Measurements from ENCODE around the gene ROR2. TPM values are rescaled to one million over a fixed set of nuclear protein-coding genes. Genes with fewer than 3 reads are reported as not detected.

The ROR2 gene
- total and polyA plus RNA-seq, 2 of the 13 experiments (the other 11 are each of a cell fraction or from before 2014, with no cell fraction given): not detected

DNA sequence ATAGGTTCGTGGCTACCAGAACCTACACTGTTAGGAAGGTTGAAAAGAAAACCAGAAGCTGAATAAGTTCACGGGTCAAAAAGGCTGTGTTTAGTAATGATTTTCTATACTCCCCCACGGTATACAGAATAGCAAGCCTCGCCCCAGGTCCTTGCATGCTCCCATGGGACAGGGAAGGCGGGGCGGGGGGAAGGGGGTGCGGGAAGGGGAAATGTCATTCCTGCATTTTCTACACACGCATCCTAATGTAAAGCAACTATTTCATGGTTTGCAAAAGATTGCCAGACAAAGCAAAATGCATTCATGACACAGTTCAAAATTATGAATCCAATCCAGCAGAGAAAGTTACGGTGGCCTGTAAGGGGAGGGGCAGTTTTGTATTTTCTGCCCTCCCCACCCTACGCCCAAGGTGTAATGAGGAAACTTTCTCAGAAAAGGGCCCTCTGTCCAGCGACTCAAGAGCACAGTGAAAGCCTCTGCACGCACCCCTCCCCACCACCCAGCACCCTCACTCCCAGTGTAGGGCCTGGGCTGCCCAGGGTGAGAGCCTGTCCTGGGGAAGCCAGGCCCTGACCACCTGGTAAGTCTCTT is 105.2 kb downstream of the ROR2 start:
- CTCF ChIA-PET (ENCODE audit: low intra/inter-chr PET ratio, low total read pairs): no interaction called here
- no peak for DNase-seq (ENCODE audit: low spot score)
- Histone ChIP-seq H3K9ac (ENCODE audit: insufficient read depth, low read depth, low read length) (no peak overlapping the region), H3K4me2 (ENCODE audit: low read depth, low read length) (no peak overlapping the region), H2AFZ (ENCODE audit: low read length) (no peak overlapping the region), H3K79me2 (ENCODE audit: insufficient read depth, low read length) (no peaks in the 10 kb centered on the region), H3K36me3 (replicated peaks in 1 of 2; ENCODE audit: control insufficient read depth in 1 of 2, insufficient read depth in 2 of 2, low read length in 2 of 2) (no peaks in the 10 kb centered on the region), H3K4me1 (ENCODE audit: insufficient read depth, low read length) (no peaks in the 10 kb centered on the region), H3K4me3 (replicated peaks in 1 of 3; ENCODE audit: insufficient read depth in 1 of 3, low read depth in 2 of 3, low read length in 3 of 3) (no peak overlapping the region), H3K27me3 (ENCODE audit: control insufficient read depth in 1 of 2, insufficient read depth in 2 of 2, low read length in 2 of 2) (peaks cover 2 to 60% of the 10 kb centered on the region in 2 experiments; a peak in 2 of 5 replicates), H4K20me1 (ENCODE audit: insufficient read depth, low read length) (no peaks in the 10 kb centered on the region), H3K27ac (ENCODE audit: extremely low read length, insufficient read depth, low read length) (no peak overlapping the region), H3K9me3 (ENCODE audit: low read length) (no peaks in the 10 kb centered on the region)
- in situ Hi-C loops (cut with HindIII; ENCODE audit: extremely low pct_ligation_motif_present, low pct_unique_long_range_greater_than_20kb): no loop called here
- FAIRE-seq: no peak
- TF ChIP-seq REXO4 (CRISPR knock-in tag; IDR thresholded peaks at IDR 0.05; ENCODE audit: borderline replicate concordance) (no peak), ZNF782 (CRISPR knock-in tag; IDR thresholded peaks at IDR 0.05; ENCODE audit: borderline replicate concordance) (no peak), ZSCAN22 (CRISPR knock-in tag; IDR thresholded peaks at IDR 0.05) (no peak), RARA (CRISPR knock-in tag; IDR thresholded peaks at IDR 0.05) (no peak), MEIS1 (CRISPR knock-in tag; IDR thresholded peaks at IDR 0.05; ENCODE audit: borderline replicate concordance) (no peak), ZC3H13 (CRISPR knock-in tag; IDR thresholded peaks at IDR 0.05) (no peak)
- TF ChIP-seq, protein P1, sequence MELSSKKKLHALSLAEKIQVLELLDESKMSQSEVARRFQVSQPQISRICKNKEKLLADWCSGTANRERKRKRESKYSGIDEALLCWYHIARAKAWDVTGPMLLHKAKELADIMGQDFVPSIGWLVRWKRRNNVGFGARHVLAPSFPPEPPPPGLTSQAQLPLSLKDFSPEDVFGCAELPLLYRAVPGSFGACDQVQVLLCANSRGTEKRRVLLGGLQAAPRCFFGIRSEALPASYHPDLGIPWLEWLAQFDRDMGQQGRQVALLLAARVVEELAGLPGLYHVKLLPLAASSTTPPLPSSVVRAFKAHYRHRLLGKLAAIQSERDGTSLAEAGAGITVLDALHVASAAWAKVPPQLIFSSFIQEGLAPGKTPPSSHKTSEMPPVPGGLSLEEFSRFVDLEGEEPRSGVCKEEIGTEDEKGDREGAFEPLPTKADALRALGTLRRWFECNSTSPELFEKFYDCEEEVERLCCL (CRISPR knock-in tag; IDR thresholded peaks at IDR 0.05; ENCODE audit: borderline replicate concordance): no peak
- 12% methylated on average over 11 of the region's 12 CpGs for WGBS (ENCODE audit: low lambda C conversion rate)
- intact Hi-C loops (cut with micrococcal nuclease; ENCODE audit: unreplicated experiment): no loop called here
- POLR2A ChIA-PET: no interaction called here
- BruUV-seq (replicated peaks): no TSS peak
- no peak for ATAC-seq

DNA sequence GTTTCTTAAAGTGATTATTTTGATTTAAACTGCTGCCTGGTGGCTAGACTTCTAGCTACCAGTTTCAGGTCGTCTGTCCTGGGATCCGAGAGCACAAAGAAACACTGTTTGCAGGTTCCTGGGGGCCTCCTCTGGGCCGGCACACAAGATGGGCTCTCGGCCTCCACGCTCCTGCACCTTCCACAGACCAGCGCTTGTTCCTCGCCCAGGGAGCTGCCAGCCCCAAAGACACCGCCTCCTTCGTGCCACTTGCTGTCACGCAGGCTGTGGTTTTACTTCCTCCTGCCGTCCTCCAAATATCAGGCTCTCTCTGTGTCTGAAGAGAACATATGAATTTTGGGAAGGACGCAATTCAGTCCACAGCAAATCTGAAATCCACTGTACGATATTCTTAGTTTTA is 105.8 kb downstream of the ROR2 start:
- H3K4me1 ChIP-seq (ENCODE audit: insufficient read depth, low read length): no peaks in the 10 kb centered on the region
- FAIRE-seq (no peak), DNase-seq (ENCODE audit: low spot score) (no peak), ATAC-seq (no peak)
- POLR2A ChIA-PET: no interaction called here
- no peaks in the 10 kb centered on the region for H4K20me1 ChIP-seq (ENCODE audit: insufficient read depth, low read length)
- in situ Hi-C loops (cut with HindIII; ENCODE audit: extremely low pct_ligation_motif_present, low pct_unique_long_range_greater_than_20kb) (no loop called here), intact Hi-C loops (cut with micrococcal nuclease; ENCODE audit: unreplicated experiment) (no loop called here)
- no peaks in the 10 kb centered on the region for H3K9me3 ChIP-seq (ENCODE audit: low read length)
- no peak overlapping the region for H2AFZ ChIP-seq (ENCODE audit: low read length)
- H3K4me2 ChIP-seq (ENCODE audit: low read depth, low read length): no peak overlapping the region
- no peak overlapping the region for H3K27ac ChIP-seq (ENCODE audit: extremely low read length, insufficient read depth, low read length)
- BruUV-seq (replicated peaks): no TSS peak
- H3K4me3 ChIP-seq (replicated peaks in 1 of 3; ENCODE audit: insufficient read depth in 1 of 3, low read depth in 2 of 3, low read length in 3 of 3): no peak overlapping the region
- no peaks in the 10 kb centered on the region for H3K79me2 ChIP-seq (ENCODE audit: insufficient read depth, low read length)
- H3K9ac ChIP-seq (ENCODE audit: insufficient read depth, low read depth, low read length): no peak overlapping the region
- no peaks in the 10 kb centered on the region for H3K36me3 ChIP-seq (replicated peaks in 1 of 2; ENCODE audit: control insufficient read depth in 1 of 2, insufficient read depth in 2 of 2, low read length in 2 of 2)
- 29% methylated on average over 7 of the region's 13 CpGs for WGBS (ENCODE audit: low lambda C conversion rate)
- CTCF ChIA-PET (ENCODE audit: low intra/inter-chr PET ratio, low total read pairs): no interaction called here
- H3K27me3 ChIP-seq (ENCODE audit: control insufficient read depth in 1 of 2, insufficient read depth in 2 of 2, low read length in 2 of 2): peaks cover 2 to 66% of the 10 kb centered on the region in 2 experiments; a peak in 4 of 5 replicates
- TF ChIP-seq ZFP1 (CRISPR knock-in tag; IDR thresholded peaks at IDR 0.05): no peak
- TF ChIP-seq SKI (IDR thresholded peaks at IDR 0.05; ENCODE audit: partially characterized antibody): no peak
- TF ChIP-seq ZNF616 (CRISPR knock-in tag; IDR thresholded peaks at IDR 0.05; ENCODE audit: low read depth): no peak
- TF ChIP-seq, protein P2, sequence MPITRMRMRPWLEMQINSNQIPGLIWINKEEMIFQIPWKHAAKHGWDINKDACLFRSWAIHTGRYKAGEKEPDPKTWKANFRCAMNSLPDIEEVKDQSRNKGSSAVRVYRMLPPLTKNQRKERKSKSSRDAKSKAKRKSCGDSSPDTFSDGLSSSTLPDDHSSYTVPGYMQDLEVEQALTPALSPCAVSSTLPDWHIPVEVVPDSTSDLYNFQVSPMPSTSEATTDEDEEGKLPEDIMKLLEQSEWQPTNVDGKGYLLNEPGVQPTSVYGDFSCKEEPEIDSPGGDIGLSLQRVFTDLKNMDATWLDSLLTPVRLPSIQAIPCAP (CRISPR knock-in tag; IDR thresholded peaks at IDR 0.05; ENCODE audit: low read depth): no peak
- TF ChIP-seq BRD4 (CRISPR knock-in tag; IDR thresholded peaks at IDR 0.05): no peak
- no peak for TF ChIP-seq ATF7-NPFF (CRISPR knock-in tag; IDR thresholded peaks at IDR 0.05; ENCODE audit: low read depth)
- TF ChIP-seq, protein P3, sequence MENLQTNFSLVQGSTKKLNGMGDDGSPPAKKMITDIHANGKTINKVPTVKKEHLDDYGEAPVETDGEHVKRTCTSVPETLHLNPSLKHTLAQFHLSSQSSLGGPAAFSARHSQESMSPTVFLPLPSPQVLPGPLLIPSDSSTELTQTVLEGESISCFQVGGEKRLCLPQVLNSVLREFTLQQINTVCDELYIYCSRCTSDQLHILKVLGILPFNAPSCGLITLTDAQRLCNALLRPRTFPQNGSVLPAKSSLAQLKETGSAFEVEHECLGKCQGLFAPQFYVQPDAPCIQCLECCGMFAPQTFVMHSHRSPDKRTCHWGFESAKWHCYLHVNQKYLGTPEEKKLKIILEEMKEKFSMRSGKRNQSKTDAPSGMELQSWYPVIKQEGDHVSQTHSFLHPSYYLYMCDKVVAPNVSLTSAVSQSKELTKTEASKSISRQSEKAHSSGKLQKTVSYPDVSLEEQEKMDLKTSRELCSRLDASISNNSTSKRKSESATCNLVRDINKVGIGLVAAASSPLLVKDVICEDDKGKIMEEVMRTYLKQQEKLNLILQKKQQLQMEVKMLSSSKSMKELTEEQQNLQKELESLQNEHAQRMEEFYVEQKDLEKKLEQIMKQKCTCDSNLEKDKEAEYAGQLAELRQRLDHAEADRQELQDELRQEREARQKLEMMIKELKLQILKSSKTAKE (CRISPR knock-in tag; IDR thresholded peaks at IDR 0.05; ENCODE audit: borderline replicate concordance): no peak
